Astrocyte of the spinal cord (primary cell): ENCODE measurements around the gene RAP1GAP2.
"Not testable (repeated sequence)": the region's sequence is repeated elsewhere in the genome, so short reads cannot be mapped to it uniquely, and the experiment has no call there.

Source experiments
- DNase-seq: peaks from one replicate; pipeline ENCODE4 v3.0.0; 2011; ENCODE audit warnings: low read depth, low spot score
- H3K4me3 ChIP-seq: 2 replicates; pipeline ENCODE4 v1.5.1; 2011; ENCODE audit warnings: low read depth, mild to moderate bottlenecking, low read length, moderate library complexity
- CTCF ChIP-seq: IDR thresholded peaks from 2 replicates; pipeline ENCODE4 v1.5.1; 2012; ENCODE audit warnings: low read depth, mild to moderate bottlenecking, low read length, inconsistent platforms
- in situ Hi-C: cut with HindIII; loops from 2 replicates; pipeline ENCODE4 v1.10.0; 2017; ENCODE audit warnings: low sequenced_read_pairs

Gene RAP1GAP2

GRCh38 chr17:2883544-2884213 lies 87.4 kb downstream of the RAP1GAP2 start:
- TF ChIP-seq CTCF: no peak
- in situ Hi-C loops: no loop called here
- H3K4me3 ChIP-seq: no peak overlapping the region
- DNase-seq: peak; percentile 17

GRCh38 chr17:2885733-2886132 lies 89.5 kb downstream of the RAP1GAP2 start:
- TF ChIP-seq CTCF: no peak
- H3K4me3 ChIP-seq: no peak overlapping the region
- in situ Hi-C loops: no loop called here
- DNase-seq: no peak

- no peak for TF ChIP-seq CTCF
- H3K4me3 ChIP-seq: no peak overlapping the region
- in situ Hi-C loops: no loop called here
- DNase-seq: no peak
Observed at GRCh38 chr17:2888326-2888725, 92.1 kb downstream of the RAP1GAP2 start.

GRCh38 chr17:2889256-2889655 lies 93.0 kb downstream of the RAP1GAP2 start:
- no peak overlapping the region for H3K4me3 ChIP-seq
- no peak for TF ChIP-seq CTCF
- DNase-seq: no peak
- in situ Hi-C loops: no loop called here

GRCh38 chr17:2890778-2891177 lies 94.5 kb downstream of the RAP1GAP2 start:
- H3K4me3 ChIP-seq, DNase-seq, in situ Hi-C loops: not testable (repeated sequence)

GRCh38 chr17:2892305-2892971 lies 96.2 kb downstream of the RAP1GAP2 start:
- DNase-seq: peak; percentile 73
- in situ Hi-C loops: no loop called here
- no peak for TF ChIP-seq CTCF
- no peak overlapping the region for H3K4me3 ChIP-seq

GRCh38 chr17:2893422-2893914 lies 97.2 kb downstream of the RAP1GAP2 start:
- TF ChIP-seq CTCF: no peak
- DNase-seq: no peak
- no peak overlapping the region for H3K4me3 ChIP-seq
- in situ Hi-C loops: no loop called here
